Measurements from ENCODE around the gene ASB13. TPM values are rescaled to one million over a fixed set of nuclear protein-coding genes. Genes with fewer than 3 reads are reported as not detected.

The ASB13 gene
- total RNA-seq, 2 experiments from 2014 or later: 4.5 to 6.0 TPM

GRCh38 chr10:5640036-5640435, 26.4 kb downstream of the ASB13 start:
- Mint-ChIP-seq H3K27ac (no peak overlapping the region), H3K27me3 (peaks cover 2% of the 10 kb centered on the region), H3K4me3 (no peak overlapping the region), H3K4me1 (no peaks in the 10 kb centered on the region), H3K9me3 (no peaks in the 10 kb centered on the region), H3K36me3 (ENCODE audit: low read depth) (no peaks in the 10 kb centered on the region)
- DNase-seq: no peak
- CTCF ChIA-PET: no interaction called here
- POLR2A ChIA-PET: no interaction called here

GRCh38 chr10:5639066-5639465, 27.3 kb downstream of the ASB13 start:
- Mint-ChIP-seq H3K27me3 (peaks cover 2% of the 10 kb centered on the region), H3K9me3 (no peaks in the 10 kb centered on the region), H3K27ac (no peak overlapping the region), H3K36me3 (ENCODE audit: low read depth) (no peaks in the 10 kb centered on the region), H3K4me1 (no peaks in the 10 kb centered on the region), H3K4me3 (no peak overlapping the region)
- DNase-seq: no peak
- ChIA-PET POLR2A (no interaction called here), CTCF (no interaction called here)

- Mint-ChIP-seq H3K36me3 (ENCODE audit: low read depth) (no peaks in the 10 kb centered on the region), H3K27ac (no peak overlapping the region), H3K4me3 (no peak overlapping the region), H3K27me3 (peaks cover 2% of the 10 kb centered on the region), H3K4me1 (no peaks in the 10 kb centered on the region), H3K9me3 (no peaks in the 10 kb centered on the region)
- CTCF ChIA-PET: interaction anchor here (0.6 to 0.7 kb wide), 5 partner anchors 134 to 1697 kb away, joined by 3 read pairs; no protein-coding TSS in a partner anchor
- DNase-seq: no peak
- POLR2A ChIA-PET: no interaction called here
These were observed 27.9 kb downstream of the ASB13 start for GRCh38 chr10:5638494-5638893.

GRCh38 chr10:5634918-5635317, 31.5 kb downstream of the ASB13 start:
- CTCF ChIA-PET: interaction anchor here (0.6 to 2.5 kb wide), 2 partner anchors 11 to 39 kb away, joined by 3 to 7 read pairs; no protein-coding TSS in a partner anchor
- no peaks in the 10 kb centered on the region for H3K36me3 Mint-ChIP-seq (ENCODE audit: low read depth)
- no peak for DNase-seq
- no peaks in the 10 kb centered on the region for H3K9me3 Mint-ChIP-seq
- H3K4me1 Mint-ChIP-seq: peaks cover 5% of the 10 kb centered on the region
- peaks cover 6% of the 10 kb centered on the region for H3K27me3 Mint-ChIP-seq
- no peak overlapping the region for H3K27ac Mint-ChIP-seq
- no peak overlapping the region for H3K4me3 Mint-ChIP-seq
- POLR2A ChIA-PET: no interaction called here

DNA sequence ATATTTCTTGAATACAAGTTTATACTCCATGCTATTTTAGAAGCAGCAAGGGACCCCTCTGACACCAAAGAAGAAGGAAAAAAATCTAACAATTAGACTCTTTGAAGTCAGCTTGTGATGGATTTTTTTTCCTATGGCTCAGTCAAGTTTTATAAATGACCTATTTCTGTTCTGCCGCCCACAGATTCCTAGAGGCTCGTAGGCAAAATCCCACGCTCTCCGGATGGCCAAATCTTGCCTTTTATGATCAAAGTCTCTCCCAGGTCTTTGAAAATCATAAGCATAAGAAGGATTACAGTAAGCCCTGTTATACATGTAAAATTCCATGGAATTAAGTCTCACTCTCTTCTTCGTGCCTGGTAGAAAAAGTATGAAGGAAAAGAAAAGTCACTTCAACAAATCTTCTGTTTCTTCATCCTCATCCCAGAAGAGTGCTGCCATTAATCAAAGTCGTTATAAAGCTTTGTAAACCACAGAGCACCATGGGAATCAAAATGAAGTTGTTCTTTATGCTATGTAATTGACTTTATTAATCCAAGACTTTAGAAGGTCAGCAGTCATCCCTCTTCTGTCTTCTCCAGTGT, 33.1 kb downstream of the ASB13 start:
- Mint-ChIP-seq H3K27ac (no peak overlapping the region), H3K4me3 (no peak overlapping the region), H3K36me3 (ENCODE audit: low read depth) (no peaks in the 10 kb centered on the region), H3K9me3 (no peaks in the 10 kb centered on the region), H3K27me3 (peaks cover 12% of the 10 kb centered on the region), H3K4me1 (peaks cover 19% of the 10 kb centered on the region)
- no peak for DNase-seq
- POLR2A ChIA-PET: no interaction called here
- CTCF ChIA-PET: interaction anchor here (2.5 kb wide), 1 partner anchor 10 kb away, joined by 7 read pairs; no protein-coding TSS in a partner anchor

- ChIA-PET CTCF (interaction anchor here (2.5 kb wide), 1 partner anchor 9 kb away, joined by 7 read pairs; no protein-coding TSS in a partner anchor), POLR2A (no interaction called here)
- Mint-ChIP-seq H3K4me3 (no peak overlapping the region), H3K36me3 (ENCODE audit: low read depth) (no peaks in the 10 kb centered on the region), H3K9me3 (no peaks in the 10 kb centered on the region), H3K27me3 (peaks cover 16% of the 10 kb centered on the region), H3K4me1 (peaks cover 21% of the 10 kb centered on the region), H3K27ac (no peak overlapping the region)
- no peak for DNase-seq
These were observed 33.9 kb downstream of the ASB13 start for GRCh38 chr10:5632446-5632845.

- Mint-ChIP-seq H3K9me3 (no peaks in the 10 kb centered on the region), H3K36me3 (ENCODE audit: low read depth) (no peaks in the 10 kb centered on the region), H3K4me3 (no peak overlapping the region), H3K27ac (no peak overlapping the region), H3K27me3 (peaks cover 15% of the 10 kb centered on the region), H3K4me1 (peaks cover 21% of the 10 kb centered on the region)
- DNase-seq: no peak
- ChIA-PET CTCF (interaction anchor here (1.2 to 1.5 kb wide), 2 partner anchors 9 to 12 kb away, joined by 3 to 5 read pairs; no protein-coding TSS in a partner anchor), POLR2A (no interaction called here)
These were observed 34.5 kb downstream of the ASB13 start for GRCh38 chr10:5631936-5632335.

GRCh38 chr10:5630112-5630436, 36.3 kb downstream of the ASB13 start:
- ChIA-PET CTCF (interaction anchor here (0.5 to 2.6 kb wide), 24 partner anchors 9 to 875 kb away, joined by 3 to 11 read pairs (median 4); no protein-coding TSS in a partner anchor), POLR2A (no interaction called here)
- H3K27me3 Mint-ChIP-seq: peaks cover 15% of the 10 kb centered on the region
- H3K4me1 Mint-ChIP-seq: peaks cover 21% of the 10 kb centered on the region
- no peak overlapping the region for H3K27ac Mint-ChIP-seq
- DNase-seq: no peak
- H3K36me3 Mint-ChIP-seq (ENCODE audit: low read depth): no peaks in the 10 kb centered on the region
- H3K4me3 Mint-ChIP-seq: no peak overlapping the region
- no peaks in the 10 kb centered on the region for H3K9me3 Mint-ChIP-seq

DNA sequence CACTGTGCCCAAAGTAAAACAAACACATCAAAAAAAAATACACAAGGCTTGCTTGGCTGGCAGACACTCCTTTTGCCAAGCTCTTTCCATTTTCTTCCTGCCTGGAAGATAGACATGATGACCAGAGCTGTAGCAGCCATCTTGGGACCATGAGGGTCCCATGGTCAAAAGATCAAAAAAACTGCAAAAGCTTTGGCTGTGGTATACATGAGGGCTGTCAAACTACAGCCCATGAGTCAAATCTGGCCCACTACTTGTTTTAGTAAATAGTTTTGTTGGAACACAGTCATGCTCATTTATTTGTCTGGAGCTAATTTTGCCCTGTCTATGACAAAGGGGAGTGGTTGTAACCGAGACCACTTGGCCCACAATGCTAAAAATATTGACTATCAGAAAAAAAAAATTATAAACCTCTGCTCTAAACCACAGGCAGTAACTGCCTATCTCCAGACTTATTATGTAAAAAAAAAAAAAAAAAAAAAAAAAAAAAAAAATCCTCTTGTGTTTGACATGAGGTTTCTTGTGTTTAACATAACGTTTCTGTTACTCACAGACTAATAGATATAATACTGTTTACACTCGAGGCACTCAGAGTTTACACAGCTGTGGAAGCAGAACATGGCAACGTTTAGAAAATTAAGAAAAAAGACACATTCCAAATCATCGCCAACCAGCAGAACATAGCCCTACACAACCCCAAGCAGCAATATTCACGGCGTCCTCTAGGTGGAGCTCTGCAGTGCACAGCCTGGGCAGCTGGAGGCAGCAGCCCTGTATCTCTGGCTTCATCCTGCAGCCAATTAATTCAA, 36.9 kb downstream of the ASB13 start:
- Mint-ChIP-seq H3K27ac (no peak overlapping the region), H3K27me3 (peaks cover 15% of the 10 kb centered on the region), H3K4me1 (peaks cover 21% of the 10 kb centered on the region), H3K4me3 (no peak overlapping the region), H3K36me3 (ENCODE audit: low read depth) (no peaks in the 10 kb centered on the region), H3K9me3 (no peaks in the 10 kb centered on the region)
- CTCF ChIA-PET: interaction anchor here (0.5 to 2.6 kb wide), 32 partner anchors 9 to 874 kb away, joined by 3 to 11 read pairs (median 4); no protein-coding TSS in a partner anchor
- POLR2A ChIA-PET: interaction anchor here (0.7 kb wide), 1 partner anchor 15 kb away, joined by 5 read pairs; no protein-coding TSS in a partner anchor
- DNase-seq: peak; percentile 87

GRCh38 chr10:5628451-5629302, 37.7 kb downstream of the ASB13 start:
- Mint-ChIP-seq H3K4me3 (no peak overlapping the region), H3K27me3 (peaks cover 15% of the 10 kb centered on the region), H3K36me3 (ENCODE audit: low read depth) (no peaks in the 10 kb centered on the region), H3K4me1 (peaks cover 21% of the 10 kb centered on the region), H3K9me3 (no peaks in the 10 kb centered on the region), H3K27ac (peak overlapping the region; percentile 66)
- no peak for DNase-seq
- ChIA-PET CTCF (interaction anchor here (0.6 to 2.6 kb wide), 15 partner anchors 16 to 779 kb away, joined by 3 to 11 read pairs (median 4); no protein-coding TSS in a partner anchor), POLR2A (interaction anchor here (0.7 kb wide), 1 partner anchor 16 kb away, joined by 5 read pairs; no protein-coding TSS in a partner anchor)

DNA sequence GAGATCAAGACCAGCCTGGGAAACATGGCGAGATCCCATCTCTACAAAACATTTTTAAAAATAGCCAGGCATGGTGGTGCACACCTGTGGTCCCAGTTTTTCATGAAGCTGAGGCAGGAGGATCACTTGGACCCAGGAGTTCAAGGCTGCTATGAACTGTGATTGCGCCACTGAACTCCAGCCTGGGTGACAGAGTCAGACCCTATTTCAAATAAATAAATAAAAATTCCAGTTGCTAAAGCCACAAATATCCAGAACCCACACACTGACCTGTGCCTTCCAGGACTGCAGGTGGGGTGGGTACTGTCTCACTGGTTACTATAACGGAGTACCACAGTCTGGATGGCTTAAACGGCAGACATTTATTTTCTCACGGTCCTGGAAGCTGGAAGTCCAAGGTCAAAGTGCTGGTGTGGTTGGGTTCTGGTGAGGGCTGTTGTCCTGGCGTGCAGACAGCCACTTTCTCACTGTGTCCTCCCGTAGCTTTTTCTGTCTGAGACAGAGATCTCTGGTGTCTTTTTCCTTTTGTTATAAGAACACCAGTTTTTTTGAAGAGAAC, 38.8 kb downstream of the ASB13 start:
- H3K4me1 Mint-ChIP-seq: peaks cover 24% of the 10 kb centered on the region
- no peak for DNase-seq
- H3K27ac Mint-ChIP-seq: no peak overlapping the region
- no peak overlapping the region for H3K4me3 Mint-ChIP-seq
- H3K9me3 Mint-ChIP-seq: no peaks in the 10 kb centered on the region
- no peaks in the 10 kb centered on the region for H3K36me3 Mint-ChIP-seq (ENCODE audit: low read depth)
- CTCF ChIA-PET: interaction anchor here (2.3 kb wide), 1 partner anchor 185 kb away, joined by 5 read pairs; no protein-coding TSS in a partner anchor
- peaks cover 12% of the 10 kb centered on the region for H3K27me3 Mint-ChIP-seq
- POLR2A ChIA-PET: no interaction called here

- peaks cover 10% of the 10 kb centered on the region for H3K27me3 Mint-ChIP-seq
These were observed 40.2 kb downstream of the ASB13 start for GRCh38 chr10:5625992-5626777.

More at GRCh38 chr10:5625992-5626777, 40.2 kb downstream of the ASB13 start:
- Mint-ChIP-seq H3K9me3 (no peaks in the 10 kb centered on the region), H3K27ac (no peak overlapping the region), H3K36me3 (ENCODE audit: low read depth) (no peaks in the 10 kb centered on the region), H3K4me1 (peaks cover 24% of the 10 kb centered on the region), H3K4me3 (no peak overlapping the region)
- ChIA-PET CTCF (interaction anchor here (1.4 to 2.3 kb wide), 2 partner anchors 26 to 184 kb away, joined by 3 to 5 read pairs; no protein-coding TSS in a partner anchor), POLR2A (no interaction called here)
- DNase-seq: no peak

Measured in activated CD4-positive, alpha-beta T cell treated with anti-CD3 and anti-CD28 coated beads, Interleukin-2, amount 10 ng/mL, durations not matched to agents 7 days and 5 days (primary cell).